ENCODE data around the gene PRR18.

- TF ChIP-seq GATA3 (IDR thresholded peaks at IDR 0.05; ENCODE audit: low read depth, low read length) (no peak), GATA2 (IDR thresholded peaks at IDR 0.05; ENCODE audit: low read depth, low read length) (no peak)
Measured at GRCh38 chr6:166325383-166326042, 17.3 kb upstream of the PRR18 start.
